WTC11 (cell line): ENCODE results near the gene CNTNAP2. TPM values are rescaled to one million over a fixed set of nuclear protein-coding genes. Genes with fewer than 3 reads are reported as not detected.

Experiments used
- ATAC-seq: fragments of 200-7000 bp; cut with Tn5 transposase; 2 replicates; pipeline ENCODE4 v1.10.0; 2021; ENCODE audit warnings: mild to moderate bottlenecking, moderate library complexity
- CTCF ChIA-PET: fragments of 300-600 bp; sonication (Branson Sonifier 250); formaldehyde crosslinking; loops from one replicate; lab custom pipeline; 2021; ENCODE audit warnings: antibody characterized with exemption; lab: Charles Lee
- POLR2A ChIA-PET: fragments of 350-600 bp; sonication (Branson Sonifier 250); formaldehyde crosslinking; loops from one replicate; lab custom pipeline; 2021; ENCODE audit warnings: antibody characterized with exemption; lab: Charles Lee
- DNase-seq: peaks from one replicate; pipeline ENCODE4 v3.0.0; 2021; ENCODE audit warnings: low spot score
- H3K27ac Mint-ChIP-seq: 2 replicates; pipeline ENCODE4 v1.8.0; 2021; ENCODE audit warnings: mixed read lengths
- H3K27me3 Mint-ChIP-seq: 2 replicates; pipeline ENCODE4 v1.8.0; 2021; ENCODE audit warnings: low read depth, mild to moderate bottlenecking, moderate library complexity, mixed read lengths
- H3K36me3 Mint-ChIP-seq: 2 replicates; pipeline ENCODE4 v1.8.0; 2021; ENCODE audit warnings: mixed read lengths
- H3K4me1 Mint-ChIP-seq: 2 replicates; pipeline ENCODE4 v1.8.0; 2022; ENCODE audit warnings: mixed read lengths
- H3K4me3 Mint-ChIP-seq: 2 replicates; pipeline ENCODE4 v1.8.0; 2021; ENCODE audit warnings: mild to moderate bottlenecking, moderate library complexity, mixed read lengths
- H3K9me3 Mint-ChIP-seq: 2 replicates; pipeline ENCODE4 v1.8.0; 2021; ENCODE audit warnings: mixed read lengths
- ATF6 ChIP-seq: sonication (generic); formaldehyde crosslinking; IDR thresholded peaks from 2 replicates; pipeline ENCODE4 v1.8.1; 2023; ENCODE audit warnings: mild to moderate bottlenecking, missing genetic modification reagents
- CREB1 ChIP-seq: sonication (generic); formaldehyde crosslinking; IDR thresholded peaks from 2 replicates; pipeline ENCODE4 v1.8.0; 2023; ENCODE audit warnings: mild to moderate bottlenecking, missing genetic modification reagents
- ETV6 ChIP-seq: sonication (generic); formaldehyde crosslinking; IDR thresholded peaks from 2 replicates; pipeline ENCODE4 v1.8.1; 2022; ENCODE audit warnings: mild to moderate bottlenecking, missing genetic modification reagents
- FOXJ3 ChIP-seq: sonication (generic); formaldehyde crosslinking; IDR thresholded peaks from 2 replicates; pipeline ENCODE4 v1.9.0; 2021; ENCODE audit warnings: missing genetic modification reagents, mild to moderate bottlenecking, borderline replicate concordance
- GTF2I ChIP-seq: fragments of 250-450 bp; sonication (Bioruptor Pico); conservative IDR thresholded peaks from 2 replicates; pipeline ENCODE4 v1.4.0; 2021; ENCODE audit warnings: mild to moderate bottlenecking
- HMGA2 ChIP-seq: fragments of 250-450 bp; sonication (Bioruptor Pico); IDR thresholded peaks from 2 replicates; pipeline ENCODE4 v1.4.0; 2021; ENCODE audit warnings: mild to moderate bottlenecking, moderate library complexity
- JAZF1 ChIP-seq: fragments of 250-450 bp; sonication (Bioruptor Pico); IDR thresholded peaks from 2 replicates; pipeline ENCODE4 v1.9.0; 2021; ENCODE audit warnings: moderate library complexity, mild to moderate bottlenecking, inconsistent platforms
- KAT7 ChIP-seq: sonication (generic); formaldehyde crosslinking; IDR thresholded peaks from 2 replicates; pipeline ENCODE4 v1.8.1; 2023; ENCODE audit warnings: missing genetic modification reagents, mild to moderate bottlenecking, borderline replicate concordance
- MYBL2 ChIP-seq: sonication (generic); formaldehyde crosslinking; IDR thresholded peaks from 2 replicates; pipeline ENCODE4 v1.8.1; 2023; ENCODE audit warnings: mild to moderate bottlenecking, moderate library complexity, missing genetic modification reagents
- NFE2L1 ChIP-seq: sonication (generic); formaldehyde crosslinking; IDR thresholded peaks from 2 replicates; pipeline ENCODE4 v1.8.1; 2023; ENCODE audit warnings: missing genetic modification reagents
- OVOL2 ChIP-seq: fragments of 250-450 bp; sonication (Bioruptor Pico); IDR thresholded peaks from 2 replicates; pipeline ENCODE4 v1.9.0; 2021; ENCODE audit warnings: mild to moderate bottlenecking, borderline replicate concordance
- PRRX2 ChIP-seq: fragments of 250-450 bp; sonication (Bioruptor Pico); IDR thresholded peaks from 2 replicates; pipeline ENCODE4 v1.8.0; 2021; ENCODE audit warnings: mild to moderate bottlenecking
- RELA ChIP-seq: sonication (generic); formaldehyde crosslinking; IDR thresholded peaks from 2 replicates; pipeline ENCODE4 v1.8.1; 2022; ENCODE audit warnings: missing genetic modification reagents, mild to moderate bottlenecking, borderline replicate concordance
- SP1 ChIP-seq: sonication (generic); formaldehyde crosslinking; conservative IDR thresholded peaks from 2 replicates; pipeline ENCODE4 v1.8.1; 2022; ENCODE audit warnings: missing genetic modification reagents
- TCF7 ChIP-seq: sonication (generic); formaldehyde crosslinking; IDR thresholded peaks from 2 replicates; pipeline ENCODE4 v1.8.0; 2022; ENCODE audit warnings: mild to moderate bottlenecking, low read depth, missing genetic modification reagents, moderate library complexity
- TEAD4 ChIP-seq: sonication (generic); formaldehyde crosslinking; IDR thresholded peaks from 2 replicates; pipeline ENCODE4 v1.8.0; 2022; ENCODE audit warnings: mild to moderate bottlenecking, missing genetic modification reagents
- USF1 ChIP-seq: sonication (generic); formaldehyde crosslinking; IDR thresholded peaks from 2 replicates; pipeline ENCODE4 v1.8.0; 2022; ENCODE audit warnings: mild to moderate bottlenecking, missing genetic modification reagents
- ZBTB21 ChIP-seq: sonication (generic); formaldehyde crosslinking; IDR thresholded peaks from 2 replicates; pipeline ENCODE4 v1.8.1; 2023; ENCODE audit warnings: mild to moderate bottlenecking, missing genetic modification reagents, borderline replicate concordance
- ZNF671 ChIP-seq: fragments of 250-450 bp; sonication (Bioruptor Pico); IDR thresholded peaks from 2 replicates; pipeline ENCODE4 v1.8.0; 2021; ENCODE audit warnings: mild to moderate bottlenecking
- total RNA-seq: library from RNA; stranded (reverse); gene quantifications from 3 replicates; pipeline ENCODE4 v1.2.3, GENCODE V29; 2021
- TF ChIP-seq, protein P1 (sequence below): sonication (generic); formaldehyde crosslinking; IDR thresholded peaks from 2 replicates; pipeline ENCODE4 v1.8.1; 2022; ENCODE audit warnings: low read depth, mild to moderate bottlenecking, moderate library complexity, missing genetic modification reagents, borderline replicate concordance
- TF ChIP-seq, protein P2 (sequence below): fragments of 250-450 bp; sonication (Bioruptor Pico); IDR thresholded peaks from 2 replicates; pipeline ENCODE4 v2.1.2; 2022; ENCODE audit warnings: mild to moderate bottlenecking, moderate library complexity
- TF ChIP-seq, protein P3 (sequence below): sonication (generic); formaldehyde crosslinking; IDR thresholded peaks from 2 replicates; pipeline ENCODE4 v1.8.1; 2022; ENCODE audit warnings: missing genetic modification reagents, borderline replicate concordance
- TF ChIP-seq, protein P4 (sequence below): sonication (generic); formaldehyde crosslinking; IDR thresholded peaks from 2 replicates; pipeline ENCODE4 v1.8.0; 2022; ENCODE audit warnings: mild to moderate bottlenecking, missing genetic modification reagents
- TF ChIP-seq, protein P5 (sequence below): sonication (generic); formaldehyde crosslinking; IDR thresholded peaks from 2 replicates; pipeline ENCODE4 v1.8.1; 2022; ENCODE audit warnings: mild to moderate bottlenecking, missing genetic modification reagents, moderate library complexity, borderline replicate concordance
- TF ChIP-seq, protein P6 (sequence below): sonication (generic); formaldehyde crosslinking; IDR thresholded peaks from 2 replicates; pipeline ENCODE4 v1.8.0; 2023; ENCODE audit warnings: missing genetic modification reagents

CNTNAP2 gene
- total RNA-seq, 1 experiment from 2014 or later, result 63.8 TPM

DNA sequence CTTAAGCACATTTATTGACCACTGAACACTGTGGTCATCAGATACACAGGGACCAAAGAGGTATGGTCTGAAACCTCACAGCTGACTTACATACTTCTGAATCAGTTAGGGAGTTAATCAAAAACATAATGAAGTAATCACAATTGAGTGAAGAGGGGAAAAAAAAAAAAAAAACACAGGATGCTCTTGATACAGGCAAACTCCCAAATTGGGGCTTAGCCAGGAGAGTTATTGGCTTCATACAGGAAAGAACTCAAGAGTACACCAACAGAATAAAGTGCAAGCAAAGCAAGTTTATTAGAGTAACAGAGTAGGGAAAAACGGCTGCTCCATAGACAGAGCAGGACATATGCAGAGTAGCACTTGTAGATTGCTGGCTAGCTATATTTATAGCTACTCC is 917.0 kb downstream of the CNTNAP2 start:
- Mint-ChIP-seq H3K27ac (no peak overlapping the region), H3K4me3 (no peak overlapping the region), H3K36me3 (no peaks in the 10 kb centered on the region), H3K9me3 (peaks cover under 1% of the 10 kb centered on the region), H3K27me3 (no peaks in the 10 kb centered on the region), H3K4me1 (peaks cover 5% of the 10 kb centered on the region)
- TF ChIP-seq TCF7 (CRISPR knock-in tag) (no peak), MYBL2 (CRISPR knock-in tag) (no peak), OVOL2 (no peak), SP1 (no peak), USF1 (no peak), RELA (CRISPR knock-in tag) (no peak), ATF6 (CRISPR knock-in tag) (no peak)
- TF ChIP-seq, protein P1, sequence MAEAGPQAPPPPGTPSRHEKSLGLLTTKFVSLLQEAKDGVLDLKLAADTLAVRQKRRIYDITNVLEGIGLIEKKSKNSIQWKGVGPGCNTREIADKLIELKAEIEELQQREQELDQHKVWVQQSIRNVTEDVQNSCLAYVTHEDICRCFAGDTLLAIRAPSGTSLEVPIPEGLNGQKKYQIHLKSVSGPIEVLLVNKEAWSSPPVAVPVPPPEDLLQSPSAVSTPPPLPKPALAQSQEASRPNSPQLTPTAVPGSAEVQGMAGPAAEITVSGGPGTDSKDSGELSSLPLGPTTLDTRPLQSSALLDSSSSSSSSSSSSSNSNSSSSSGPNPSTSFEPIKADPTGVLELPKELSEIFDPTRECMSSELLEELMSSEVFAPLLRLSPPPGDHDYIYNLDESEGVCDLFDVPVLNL (CRISPR knock-in tag), result no peak
- TF ChIP-seq, protein P2, sequence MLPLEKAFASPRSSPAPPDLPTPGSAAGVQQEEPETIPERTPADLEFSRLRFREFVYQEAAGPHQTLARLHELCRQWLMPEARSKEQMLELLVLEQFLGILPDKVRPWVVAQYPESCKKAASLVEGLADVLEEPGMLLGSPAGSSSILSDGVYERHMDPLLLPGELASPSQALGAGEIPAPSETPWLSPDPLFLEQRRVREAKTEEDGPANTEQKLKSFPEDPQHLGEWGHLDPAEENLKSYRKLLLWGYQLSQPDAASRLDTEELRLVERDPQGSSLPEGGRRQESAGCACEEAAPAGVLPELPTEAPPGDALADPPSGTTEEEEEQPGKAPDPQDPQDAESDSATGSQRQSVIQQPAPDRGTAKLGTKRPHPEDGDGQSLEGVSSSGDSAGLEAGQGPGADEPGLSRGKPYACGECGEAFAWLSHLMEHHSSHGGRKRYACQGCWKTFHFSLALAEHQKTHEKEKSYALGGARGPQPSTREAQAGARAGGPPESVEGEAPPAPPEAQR (CRISPR knock-in tag), result no peak
- DNase-seq (no peak), ATAC-seq (no peak)
- ChIA-PET POLR2A (no interaction called here), CTCF (no interaction called here)

DNA sequence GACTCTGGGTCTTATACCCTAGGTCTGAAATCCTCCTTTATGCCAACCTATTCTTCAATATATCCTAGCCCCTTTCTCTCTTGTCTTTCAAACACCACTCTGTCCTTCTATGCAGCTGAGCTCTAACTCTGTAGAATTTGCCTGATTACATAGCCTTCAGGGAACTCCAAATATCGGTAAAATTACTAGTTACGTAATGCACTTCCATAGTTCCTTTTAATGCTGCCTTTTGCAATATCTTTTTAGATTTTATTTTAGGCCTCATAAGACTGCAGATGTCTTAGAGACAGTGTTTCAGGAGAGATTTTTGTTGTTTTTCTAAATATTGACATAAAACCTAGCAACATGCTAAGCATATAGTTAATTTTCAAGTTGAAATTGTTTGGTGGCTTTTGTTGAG is 924.8 kb downstream of the CNTNAP2 start:
- H3K9me3 Mint-ChIP-seq, result peaks cover 3% of the 10 kb centered on the region
- ATAC-seq, result no peak
- POLR2A ChIA-PET, result no interaction called here
- CTCF ChIA-PET, result no interaction called here
- no peak for TF ChIP-seq PRRX2
- no peak for TF ChIP-seq ZNF671 (CRISPR knock-in tag)
- TF ChIP-seq, protein P3, sequence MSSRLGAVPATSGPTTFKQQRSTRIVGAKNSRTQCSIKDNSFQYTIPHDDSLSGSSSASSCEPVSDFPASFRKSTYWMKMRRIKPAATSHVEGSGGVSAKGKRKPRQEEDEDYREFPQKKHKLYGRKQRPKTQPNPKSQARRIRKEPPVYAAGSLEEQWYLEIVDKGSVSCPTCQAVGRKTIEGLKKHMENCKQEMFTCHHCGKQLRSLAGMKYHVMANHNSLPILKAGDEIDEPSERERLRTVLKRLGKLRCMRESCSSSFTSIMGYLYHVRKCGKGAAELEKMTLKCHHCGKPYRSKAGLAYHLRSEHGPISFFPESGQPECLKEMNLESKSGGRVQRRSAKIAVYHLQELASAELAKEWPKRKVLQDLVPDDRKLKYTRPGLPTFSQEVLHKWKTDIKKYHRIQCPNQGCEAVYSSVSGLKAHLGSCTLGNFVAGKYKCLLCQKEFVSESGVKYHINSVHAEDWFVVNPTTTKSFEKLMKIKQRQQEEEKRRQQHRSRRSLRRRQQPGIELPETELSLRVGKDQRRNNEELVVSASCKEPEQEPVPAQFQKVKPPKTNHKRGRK, result no peak
- TF ChIP-seq, protein P4, sequence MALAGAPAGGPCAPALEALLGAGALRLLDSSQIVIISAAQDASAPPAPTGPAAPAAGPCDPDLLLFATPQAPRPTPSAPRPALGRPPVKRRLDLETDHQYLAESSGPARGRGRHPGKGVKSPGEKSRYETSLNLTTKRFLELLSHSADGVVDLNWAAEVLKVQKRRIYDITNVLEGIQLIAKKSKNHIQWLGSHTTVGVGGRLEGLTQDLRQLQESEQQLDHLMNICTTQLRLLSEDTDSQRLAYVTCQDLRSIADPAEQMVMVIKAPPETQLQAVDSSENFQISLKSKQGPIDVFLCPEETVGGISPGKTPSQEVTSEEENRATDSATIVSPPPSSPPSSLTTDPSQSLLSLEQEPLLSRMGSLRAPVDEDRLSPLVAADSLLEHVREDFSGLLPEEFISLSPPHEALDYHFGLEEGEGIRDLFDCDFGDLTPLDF (CRISPR knock-in tag), result no peak
- TF ChIP-seq MYBL2 (CRISPR knock-in tag), result no peak
- TF ChIP-seq NFE2L1 (CRISPR knock-in tag), result no peak
- no peak for TF ChIP-seq FOXJ3 (CRISPR knock-in tag)
- no peak for TF ChIP-seq KAT7 (CRISPR knock-in tag)
- TF ChIP-seq ETV6, result no peak
- no peak for TF ChIP-seq ZBTB21
- TF ChIP-seq, protein P5, sequence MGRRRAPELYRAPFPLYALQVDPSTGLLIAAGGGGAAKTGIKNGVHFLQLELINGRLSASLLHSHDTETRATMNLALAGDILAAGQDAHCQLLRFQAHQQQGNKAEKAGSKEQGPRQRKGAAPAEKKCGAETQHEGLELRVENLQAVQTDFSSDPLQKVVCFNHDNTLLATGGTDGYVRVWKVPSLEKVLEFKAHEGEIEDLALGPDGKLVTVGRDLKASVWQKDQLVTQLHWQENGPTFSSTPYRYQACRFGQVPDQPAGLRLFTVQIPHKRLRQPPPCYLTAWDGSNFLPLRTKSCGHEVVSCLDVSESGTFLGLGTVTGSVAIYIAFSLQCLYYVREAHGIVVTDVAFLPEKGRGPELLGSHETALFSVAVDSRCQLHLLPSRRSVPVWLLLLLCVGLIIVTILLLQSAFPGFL (CRISPR knock-in tag), result no peak
- TF ChIP-seq TEAD4 (CRISPR knock-in tag), result no peak
- TF ChIP-seq GTF2I (CRISPR knock-in tag), result no peak
- no peak for TF ChIP-seq HMGA2 (CRISPR knock-in tag)
- no peak for TF ChIP-seq JAZF1 (CRISPR knock-in tag)
- no peak for TF ChIP-seq CREB1
- TF ChIP-seq, protein P6, sequence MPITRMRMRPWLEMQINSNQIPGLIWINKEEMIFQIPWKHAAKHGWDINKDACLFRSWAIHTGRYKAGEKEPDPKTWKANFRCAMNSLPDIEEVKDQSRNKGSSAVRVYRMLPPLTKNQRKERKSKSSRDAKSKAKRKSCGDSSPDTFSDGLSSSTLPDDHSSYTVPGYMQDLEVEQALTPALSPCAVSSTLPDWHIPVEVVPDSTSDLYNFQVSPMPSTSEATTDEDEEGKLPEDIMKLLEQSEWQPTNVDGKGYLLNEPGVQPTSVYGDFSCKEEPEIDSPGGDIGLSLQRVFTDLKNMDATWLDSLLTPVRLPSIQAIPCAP (CRISPR knock-in tag), result no peak
- TF ChIP-seq, all 79 proteins: peak for 0
- H3K27ac Mint-ChIP-seq, result no peak overlapping the region
- no peak overlapping the region for H3K4me3 Mint-ChIP-seq
- H3K4me1 Mint-ChIP-seq, result no peaks in the 10 kb centered on the region
- no peaks in the 10 kb centered on the region for H3K36me3 Mint-ChIP-seq
- no peaks in the 10 kb centered on the region for H3K27me3 Mint-ChIP-seq
- DNase-seq, result no peak
